NCI-H2107 (cell line): ENCODE data around the gene XAGE3.

Experiments used
- DNase-seq: peaks from one replicate; lab custom pipeline; 2025; lab: John Stamatoyannopoulos, UW

XAGE3 gene

GRCh38 chrX:52839137-52839536 lies 28.7 kb downstream of the XAGE3 start:
- no peak for DNase-seq

DNA sequence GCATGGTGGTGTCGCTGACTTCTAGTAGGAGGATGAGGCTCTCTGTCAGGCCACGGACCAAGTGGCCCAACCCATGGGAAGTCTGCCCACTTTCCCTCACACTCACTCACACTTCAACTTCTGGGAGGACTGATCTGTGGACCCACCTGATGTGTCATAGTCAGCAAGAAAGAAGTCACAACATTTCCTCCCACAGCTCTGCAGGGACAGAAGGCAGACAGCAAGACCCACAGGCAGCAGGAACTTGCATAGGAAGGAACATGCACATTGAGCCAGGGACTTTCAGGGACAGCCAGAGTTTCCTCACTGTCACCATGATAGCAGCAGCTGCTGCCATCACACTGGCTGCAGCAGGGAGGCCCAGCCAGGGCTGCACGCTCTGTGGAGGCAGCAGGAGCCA lies 37.3 kb downstream of the XAGE3 start:
- DNase-seq, result no peak

GRCh38 chrX:52824608-52825007 lies 43.3 kb downstream of the XAGE3 start:
- DNase-seq, result no peak

GRCh38 chrX:52821079-52821760 lies 46.7 kb downstream of the XAGE3 start:
- DNase-seq, result no peak

- no peak for DNase-seq
Observed at GRCh38 chrX:52819788-52820187, 48.1 kb downstream of the XAGE3 start.
